Pancreas (tissue), 10 donors: Measurements from ENCODE around the gene OSBPL8. TPM values are rescaled to one million over a fixed set of nuclear protein-coding genes. Genes with fewer than 3 reads are reported as not detected.

Source experiments
- ATAC-seq, 4 donors: fragments of 200-7000 bp; cut with Tn5 transposase; one replicate each; pipeline versions ENCODE4 v1.8.0 to v1.9.1; 2020; ENCODE audit warnings: mild to moderate bottlenecking in 4 of 4, moderate library complexity in 4 of 4
- DNase-seq, 6 donors: peaks; one replicate each; pipeline ENCODE4 v3.0.0-alpha.2; 2020
- FAIRE-seq: peaks from 2 replicates; lab custom pipeline; 2012; peaks lifted over from hg19 to GRCh38; lab: Jason Lieb, UNC
- H3K27ac ChIP-seq, 4 donors: fragments of 200-600 bp; sonication (generic); 1 replicate in 3 of 4; 2 replicates in 1 of 4; pipeline versions ENCODE4 v1.5.0 to v1.8.0; 2020
- H3K27me3 ChIP-seq, 4 donors: fragments of 200-600 bp; one replicate each; pipeline ENCODE4 v1.8.0; 2021
- H3K36me3 ChIP-seq, 3 donors: fragments of 200-600 bp; sonication (generic) in 1 of 3; one replicate each; pipeline versions ENCODE4 v1.5.0 to v1.8.0; 2020 to 2021
- H3K4me1 ChIP-seq, 3 donors: fragments of 200-600 bp; one replicate each; pipeline ENCODE4 v1.8.0; 2021
- H3K4me3 ChIP-seq, 4 donors: fragments of 200-600 bp; sonication (generic) in 2 of 4; one replicate each; pipeline versions ENCODE4 v1.5.0 to v1.8.0; 2020 to 2021
- H3K9me3 ChIP-seq, 4 donors: fragments of 200-600 bp; one replicate each; pipeline ENCODE4 v1.8.0; 2021
- CTCF ChIP-seq, 4 donors: fragments of 200-600 bp; sonication (generic) in 3 of 4; IDR thresholded peaks; one replicate each; pipeline versions ENCODE4 v1.5.0 to v1.8.0; 2021; ENCODE audit warnings: antibody characterized with exemption in 4 of 4
- WGBS, 2 donors: extraction: QIAGEN DNeasy Blood & Tissue Kit; methylation state at CpG; one replicate each; pipeline ENCODE4 v1.1.7; 2013; 5-methylcytosine and 5-hydroxymethylcytosine counted together
- intact Hi-C, 3 donors: fragments of 100-400 bp; cut with DNase I; formaldehyde crosslinking; loops; one replicate each; pipeline versions ENCODE4 v1.11.1 to v1.14.2; 2022
- polyA plus RNA-seq, 2 donors: library from polyadenylated mRNA; stranded (reverse); fragments of 200-250 nt; gene quantifications; one replicate each; pipeline ENCODE4 v1.2.3, GENCODE V29; 2013
- total RNA-seq, 6 donors: library from RNA; stranded (reverse); fragmentation: NEBNext Ultra II Directional in 4 of 6; extraction: Animal tissue kit (Norgen Biotek cat#: 25700) in 4 of 6; gene quantifications; one replicate each; pipeline versions ENCODE4 v1.2.1 to v1.2.4, GENCODE V29; 2021 to 2023
- donor health status: healthy with polysubstance abuse.
- donor health status: DM: no; HTN: no; CAD: no; lungs with moderate emphysema.
- donor health status: DM: no; HTN: no; CAD: no.
- donor health status: control.
- donor health status: control.
- donor health status: Bipolar disorder and iron deficiency.
- donor health status: DM: yes; HTN: yes; CAD: no.
- donor health status: DM: no; HTN: no; CAD: no.
- donor health status: DM: no; HTN: no; CAD: no.
- donor health status: DM: yes; HTN: yes; CAD: no.

Gene OSBPL8
- total and polyA plus RNA-seq, 8 donors = 3.6 to 39.6 (median 22.7) TPM

- H3K4me1 ChIP-seq = no peaks in the 10 kb centered on the region
- intact Hi-C loops = no loop called here
- H3K27me3 ChIP-seq = no peaks in the 10 kb centered on the region
- TF ChIP-seq CTCF (IDR thresholded peaks at IDR 0.05) = no peak
- WGBS, 2 donors = 90 to 95% methylated on average over 6 of the region's 6 CpGs
- H3K27ac ChIP-seq = no peak overlapping the region
- ATAC-seq (no peak), DNase-seq (no peak), FAIRE-seq (no peak)
- H3K4me3 ChIP-seq = no peak overlapping the region
- H3K36me3 ChIP-seq = no peaks in the 10 kb centered on the region
- H3K9me3 ChIP-seq = peaks cover 0 to 3% (median 0%) of the 10 kb centered on the region in 4 donors
Observed at GRCh38 chr12:76451528-76451927, 108.0 kb downstream of the OSBPL8 start.

DNA sequence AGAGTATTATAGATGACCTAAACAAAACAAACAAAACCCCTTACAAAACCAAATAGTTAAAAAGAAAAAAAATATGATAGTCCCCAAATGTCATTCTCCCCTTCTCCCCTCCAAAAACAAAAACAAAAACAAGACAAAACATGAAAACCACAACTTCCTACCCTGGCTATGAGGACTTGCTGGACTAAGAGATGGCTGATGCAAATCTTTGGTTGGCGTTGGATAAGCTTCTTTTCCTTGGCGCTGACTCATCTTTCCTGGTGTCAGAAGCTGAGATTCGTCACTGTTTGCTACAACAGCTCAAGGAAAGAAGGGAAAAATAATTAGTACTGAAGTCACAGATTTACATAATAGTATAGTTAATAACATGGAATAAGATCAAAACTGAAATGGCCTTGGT, 108.9 kb downstream of the OSBPL8 start:
- no peak for FAIRE-seq
- whole genome bisulfite sequencing, 2 donors = 91 to 95% methylated on average over 3 of the region's 3 CpGs
- ATAC-seq = peak in 1 of 4 donors; percentile 40
- TF ChIP-seq CTCF (IDR thresholded peaks at IDR 0.05) = no peak
- Histone ChIP-seq H3K9me3 (peaks cover 0 to 3% (median 0%) of the 10 kb centered on the region in 4 donors), H3K27me3 (no peaks in the 10 kb centered on the region), H3K36me3 (no peaks in the 10 kb centered on the region), H3K27ac (no peak overlapping the region), H3K4me1 (no peaks in the 10 kb centered on the region), H3K4me3 (no peak overlapping the region)
- DNase-seq = no peak
- intact Hi-C loops = no loop called here

DNA sequence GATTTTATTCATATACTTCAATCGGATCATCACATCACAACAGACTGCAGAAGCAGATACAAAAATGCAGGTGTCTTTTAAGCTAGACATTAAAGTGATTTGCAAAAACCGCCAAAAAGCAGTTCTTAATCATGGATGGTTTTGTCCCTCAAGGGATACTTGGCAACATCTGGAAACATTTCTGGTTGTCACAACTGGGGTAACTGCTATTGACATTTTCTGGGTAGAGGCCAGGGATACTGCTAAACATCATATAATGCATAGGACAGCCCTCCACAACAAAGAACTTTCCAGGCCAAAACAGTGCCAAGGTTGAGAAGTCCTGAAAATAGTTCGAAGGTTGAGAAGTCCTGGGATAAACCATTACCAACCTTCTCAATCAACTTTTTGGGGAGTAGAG, 109.6 kb downstream of the OSBPL8 start:
- 93 to 98% methylated on average over 3 of the region's 3 CpGs for WGBS, 2 donors

DNA sequence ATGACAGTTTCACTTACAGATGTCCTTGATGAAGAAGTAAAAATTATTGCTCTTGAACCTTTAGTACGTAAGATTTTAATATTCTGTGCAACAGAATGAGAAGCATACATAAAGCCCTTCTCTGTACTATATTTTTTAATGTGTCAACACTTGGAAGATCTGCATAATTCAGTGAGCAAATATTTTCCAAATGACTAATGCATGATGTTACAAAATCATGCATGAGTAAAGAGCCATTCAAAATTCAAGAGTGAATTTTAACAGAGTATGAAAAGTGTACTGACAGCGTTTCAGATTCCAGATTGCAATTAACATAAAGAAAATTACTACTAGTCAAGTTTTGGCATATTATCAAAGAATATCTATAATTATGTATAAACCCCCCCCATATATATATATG, 110.0 kb downstream of the OSBPL8 start:
- Histone ChIP-seq H3K9me3 (no peaks in the 10 kb centered on the region), H3K4me1 (no peaks in the 10 kb centered on the region), H3K36me3 (no peaks in the 10 kb centered on the region), H3K27ac (no peak overlapping the region), H3K4me3 (no peak overlapping the region), H3K27me3 (no peaks in the 10 kb centered on the region)
- FAIRE-seq (no peak), DNase-seq (no peak), ATAC-seq (peak in 1 of 4 donors; percentile 45)
- intact Hi-C loops = no loop called here
- WGBS, 2 donors = 91 to 94% methylated on average over 2 of the region's 2 CpGs
- TF ChIP-seq CTCF (IDR thresholded peaks at IDR 0.05) = no peak

More for the DNA sequence above, 109.6 kb downstream of the OSBPL8 start:
- Histone ChIP-seq H3K27me3 (no peaks in the 10 kb centered on the region), H3K4me1 (no peaks in the 10 kb centered on the region), H3K36me3 (no peaks in the 10 kb centered on the region), H3K27ac (no peak overlapping the region), H3K4me3 (no peak overlapping the region), H3K9me3 (no peaks in the 10 kb centered on the region)
- no peak for ATAC-seq
- no peak for TF ChIP-seq CTCF (IDR thresholded peaks at IDR 0.05)
- no peak for DNase-seq
- intact Hi-C loops = no loop called here
- FAIRE-seq = no peak

DNA sequence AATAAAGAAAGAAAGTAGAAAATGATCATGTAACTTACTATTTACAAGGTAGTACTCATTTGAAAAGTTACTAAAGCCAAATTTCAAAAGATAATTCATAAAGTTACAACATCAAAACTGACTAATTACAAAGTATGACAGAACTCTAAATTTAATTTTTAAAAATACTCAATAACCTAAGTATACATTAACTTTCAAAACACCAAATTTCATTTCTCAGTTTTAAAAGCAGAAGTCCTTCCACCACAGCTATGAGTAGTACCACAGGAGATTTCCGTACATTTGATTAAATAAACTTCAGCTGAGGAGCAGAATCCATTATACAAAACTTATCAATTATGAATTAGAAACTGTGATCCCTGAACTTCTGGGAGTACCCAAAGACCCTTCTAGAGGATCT, 110.6 kb downstream of the OSBPL8 start:
- WGBS, 2 donors = 83 to 95% methylated on average over 1 of the region's 1 CpG
- TF ChIP-seq CTCF (IDR thresholded peaks at IDR 0.05) = no peak
- no peak overlapping the region for H3K27ac ChIP-seq
- H3K4me1 ChIP-seq = no peaks in the 10 kb centered on the region
- no peak for FAIRE-seq
- intact Hi-C loops = no loop called here
- no peak overlapping the region for H3K4me3 ChIP-seq
- no peak for DNase-seq
- no peaks in the 10 kb centered on the region for H3K9me3 ChIP-seq
- no peaks in the 10 kb centered on the region for H3K27me3 ChIP-seq
- H3K36me3 ChIP-seq = no peaks in the 10 kb centered on the region
- ATAC-seq = no peak
